Activated CD8-positive, alpha-beta memory T cell treated with anti-CD3 and anti-CD28 coated beads for 48 hours (primary cell): ENCODE measurements around the gene CDC123.
"Not testable (repeated sequence)": the region's sequence is repeated elsewhere in the genome, so short reads cannot be mapped to it uniquely, and the experiment has no call there.

Experiments used
- DNase-seq, 3 experiments: peaks; one replicate each; pipeline ENCODE4 v3.0.0-alpha.2; 2020; ENCODE audit warnings: low read depth in 2 of 3, low spot score in 2 of 3

The CDC123 gene

GRCh38 chr10:12287772-12288171 is 91.8 kb downstream of the CDC123 start:
- DNase-seq, result no peak

GRCh38 chr10:12297784-12298183 is 101.8 kb downstream of the CDC123 start:
- DNase-seq, result not testable (repeated sequence)

- DNase-seq, result no peak
Measured at GRCh38 chr10:12299222-12299965, 103.4 kb downstream of the CDC123 start.
